Uterus (tissue), 4 donors: ENCODE measurements around the gene CDKN2A. TPM values are rescaled to one million over a fixed set of nuclear protein-coding genes. Genes with fewer than 3 reads are reported as not detected.

Source experiments
- DNase-seq, 2 donors: peaks; one replicate each; pipeline ENCODE4 v3.0.0-alpha.2; 2019 to 2020
- H3K27ac ChIP-seq, 2 donors: fragments of 200-600 bp; sonication (generic); 1 replicate in 1 of 2; 2 replicates in 1 of 2; pipeline ENCODE4 v1.5.1; 2016 to 2018
- H3K27me3 ChIP-seq, 2 donors: fragments of 200-600 bp; sonication (generic); one replicate each; pipeline ENCODE4 v1.5.1; 2018 to 2019; ENCODE audit warnings: control low read depth in 1 of 2
- H3K36me3 ChIP-seq, 2 donors: fragments of 200-600 bp; sonication (generic); one replicate each; pipeline ENCODE4 v1.5.1; 2019; ENCODE audit warnings: control low read depth in 1 of 2
- H3K4me1 ChIP-seq, 2 donors: fragments of 200-600 bp; sonication (generic); one replicate each; pipeline ENCODE4 v1.5.1; 2018 to 2019; ENCODE audit warnings: control low read depth in 1 of 2
- H3K4me3 ChIP-seq, 2 donors: fragments of 200-600 bp; sonication (generic); 1 replicate in 1 of 2; 2 replicates in 1 of 2; pipeline ENCODE4 v1.5.1; 2018 to 2019; ENCODE audit warnings: mild to moderate bottlenecking in 1 of 2
- H3K9me3 ChIP-seq, 2 donors: fragments of 200-600 bp; sonication (generic); one replicate each; pipeline ENCODE4 v1.5.1; 2019; ENCODE audit warnings: control low read depth in 1 of 2
- CTCF ChIP-seq, 4 experiments: fragments of 200-600 bp in 2 of 4; fragments of 450-650 bp in 2 of 4; sonication (generic) in 2 of 4; IDR thresholded peaks; one replicate each; pipeline ENCODE4 v1.5.1; 2016 to 2019; ENCODE audit warnings: antibody characterized with exemption in 4 of 4, mild to moderate bottlenecking in 2 of 4, moderate library complexity in 1 of 4
- POLR2A ChIP-seq, 2 donors: fragments of 450-650 bp; IDR thresholded peaks; one replicate each; pipeline ENCODE4 v1.6.1; 2016; ENCODE audit warnings: antibody characterized with exemption in 2 of 2, mild to moderate bottlenecking in 1 of 2, moderate library complexity in 1 of 2
- intact Hi-C: fragments of 100-400 bp; cut with DNase I; formaldehyde crosslinking; loops from one replicate; pipeline ENCODE4 v1.15.1; 2023; ENCODE audit warnings: low total_unique reads
- total RNA-seq, 4 donors: library from RNA; depleted of rRNA in 3 of 4; stranded (reverse); fragments of >200 nt in 3 of 4; gene quantifications; one replicate each; pipeline versions ENCODE4 v1.1.0 to v1.2.4, GENCODE V29; 2014 to 2023
- donor health status: DM: yes; HTN: yes; CAD: no.

The CDKN2A gene
- total RNA-seq, 4 donors from 2014 or later: 0.88 TPM; not detected in 3

- no peak overlapping the region for H3K27ac ChIP-seq
- no peaks in the 10 kb centered on the region for H3K36me3 ChIP-seq
- H3K4me1 ChIP-seq: no peaks in the 10 kb centered on the region
- no peaks in the 10 kb centered on the region for H3K27me3 ChIP-seq
- H3K4me3 ChIP-seq: no peak overlapping the region
- no peak for DNase-seq
- TF ChIP-seq CTCF (IDR thresholded peaks at IDR 0.05) (no peak), POLR2A (IDR thresholded peaks at IDR 0.05) (no peak)
- H3K9me3 ChIP-seq: no peaks in the 10 kb centered on the region
- intact Hi-C loops: no loop called here
Observed at GRCh38 chr9:22031655-22032411, 37.6 kb upstream of the CDKN2A start.

- H3K4me1 ChIP-seq: no peaks in the 10 kb centered on the region
- TF ChIP-seq POLR2A (IDR thresholded peaks at IDR 0.05) (no peak), CTCF (IDR thresholded peaks at IDR 0.05) (no peak)
- intact Hi-C loops: no loop called here
- H3K36me3 ChIP-seq: no peaks in the 10 kb centered on the region
- DNase-seq: no peak
- H3K27me3 ChIP-seq: no peaks in the 10 kb centered on the region
- H3K27ac ChIP-seq: no peak overlapping the region
- no peaks in the 10 kb centered on the region for H3K9me3 ChIP-seq
- no peak overlapping the region for H3K4me3 ChIP-seq
Observed at GRCh38 chr9:22030101-22030598, 36.0 kb upstream of the CDKN2A start.

GRCh38 chr9:22029231-22029630 is 35.0 kb upstream of the CDKN2A start:
- Histone ChIP-seq H3K9me3 (no peaks in the 10 kb centered on the region), H3K27me3 (no peaks in the 10 kb centered on the region), H3K27ac (no peak overlapping the region), H3K36me3 (no peaks in the 10 kb centered on the region), H3K4me3 (no peak overlapping the region), H3K4me1 (no peaks in the 10 kb centered on the region)
- intact Hi-C loops: no loop called here
- no peak for TF ChIP-seq POLR2A (IDR thresholded peaks at IDR 0.05)
- TF ChIP-seq CTCF (IDR thresholded peaks at IDR 0.05): no peak
- DNase-seq: no peak

- Histone ChIP-seq H3K27ac (no peak overlapping the region), H3K27me3 (no peaks in the 10 kb centered on the region), H3K9me3 (no peaks in the 10 kb centered on the region), H3K36me3 (no peaks in the 10 kb centered on the region), H3K4me3 (no peak overlapping the region), H3K4me1 (no peaks in the 10 kb centered on the region)
- intact Hi-C loops: no loop called here
- TF ChIP-seq CTCF (IDR thresholded peaks at IDR 0.05) (no peak), POLR2A (IDR thresholded peaks at IDR 0.05) (no peak)
- DNase-seq: no peak
Observed at GRCh38 chr9:22028394-22028793, 34.2 kb upstream of the CDKN2A start.

GRCh38 chr9:22026696-22027095 is 32.5 kb upstream of the CDKN2A start:
- Histone ChIP-seq H3K4me1 (no peaks in the 10 kb centered on the region), H3K36me3 (no peaks in the 10 kb centered on the region), H3K4me3 (no peak overlapping the region), H3K9me3 (no peaks in the 10 kb centered on the region), H3K27ac (no peak overlapping the region), H3K27me3 (no peaks in the 10 kb centered on the region)
- DNase-seq: no peak
- intact Hi-C loops: no loop called here
- TF ChIP-seq CTCF (IDR thresholded peaks at IDR 0.05) (no peak), POLR2A (IDR thresholded peaks at IDR 0.05) (no peak)
